HepG2 (cell line): ENCODE measurements around the gene GGTA1. TPM values are rescaled to one million over a fixed set of nuclear protein-coding genes. Genes with fewer than 3 reads are reported as not detected.

Experiments used
- KLF16 ChIP-seq, 2 experiments: sonication (generic) in 1 of 2; formaldehyde crosslinking in 1 of 2; IDR thresholded peaks; 2 replicates each; pipeline versions ENCODE4 v1.6.1 to v1.8.0; 2016 to 2023; ENCODE audit warnings: missing genetic modification reagents in 2 of 2, missing compliant biosample characterization in 1 of 2
- RARG ChIP-seq: sonication (generic); formaldehyde crosslinking; IDR thresholded peaks from 2 replicates; pipeline ENCODE4 v1.4.0; 2020; ENCODE audit warnings: low read depth, mild to moderate bottlenecking, missing genetic modification reagents
- SMAD9 ChIP-seq: sonication (generic); formaldehyde crosslinking; IDR thresholded peaks from 2 replicates; pipeline ENCODE4 v1.5.1; 2020; ENCODE audit warnings: mild to moderate bottlenecking, missing genetic modification reagents
- ZNF576 ChIP-seq: sonication (generic); formaldehyde crosslinking; IDR thresholded peaks from 2 replicates; pipeline ENCODE4 v1.4.0; 2020; ENCODE audit warnings: mild to moderate bottlenecking, missing genetic modification reagents
- ZNF652 ChIP-seq: IDR thresholded peaks from 2 replicates; pipeline ENCODE4 v1.6.1; 2016; ENCODE audit warnings: low read depth, borderline replicate concordance
- ZNF83 ChIP-seq: sonication (generic); formaldehyde crosslinking; IDR thresholded peaks from 2 replicates; pipeline ENCODE4 v1.4.0; 2020; ENCODE audit warnings: missing genetic modification reagents, mild to moderate bottlenecking, borderline replicate concordance
- polyA plus RNA-seq, 8 experiments: library from polyadenylated mRNA; depleted of rRNA in 3 of 8; stranded (reverse) in 7 of 8; unstranded in 1 of 8; fragments of >200 nt; fragmentation: Illumina TruSeq in 4 of 8; extraction: Trizol in 4 of 8; gene quantifications; 2 replicates each; pipeline versions ENCODE4 v1.2.1 to v1.2.3, GENCODE V29; 2011 to 2016; ENCODE audit warnings: low read depth in 4 of 8, missing spikeins in 1 of 8, mixed read lengths in 1 of 8; ENCODE audit not compliant: insufficient read depth in 1 of 8
- total RNA-seq, 5 experiments: library from RNA; depleted of rRNA; stranded (reverse); fragments of >200 nt; fragmentation: Illumina TruSeq; extraction: Trizol; gene quantifications; 2 replicates each; pipeline ENCODE4 v1.2.3, GENCODE V29; 2016; ENCODE audit warnings: low read depth in 1 of 5
- TF ChIP-seq, protein P1 (sequence below): sonication (generic); formaldehyde crosslinking; conservative IDR thresholded peaks from 2 replicates; pipeline ENCODE4 v1.4.0; 2020; ENCODE audit warnings: missing genetic modification reagents
- TF ChIP-seq, protein P2 (sequence below): sonication (generic); formaldehyde crosslinking; IDR thresholded peaks from 2 replicates; pipeline ENCODE4 v1.4.0; 2020; ENCODE audit warnings: missing genetic modification reagents

The GGTA1 gene
- total and polyA plus RNA-seq, 2 of the 13 experiments (the other 11 are each of a cell fraction or from before 2014, with no cell fraction given), result not detected

- TF ChIP-seq ZNF576 (CRISPR knock-in tag) (no peak), KLF16 (CRISPR knock-in tag; IDR thresholded peaks at IDR 0.05) (no peak), ZNF83 (CRISPR knock-in tag) (no peak), SMAD9 (CRISPR knock-in tag) (no peak), RARG (CRISPR knock-in tag) (no peak), ZNF652 (CRISPR knock-in tag) (no peak)
- TF ChIP-seq, protein P1, sequence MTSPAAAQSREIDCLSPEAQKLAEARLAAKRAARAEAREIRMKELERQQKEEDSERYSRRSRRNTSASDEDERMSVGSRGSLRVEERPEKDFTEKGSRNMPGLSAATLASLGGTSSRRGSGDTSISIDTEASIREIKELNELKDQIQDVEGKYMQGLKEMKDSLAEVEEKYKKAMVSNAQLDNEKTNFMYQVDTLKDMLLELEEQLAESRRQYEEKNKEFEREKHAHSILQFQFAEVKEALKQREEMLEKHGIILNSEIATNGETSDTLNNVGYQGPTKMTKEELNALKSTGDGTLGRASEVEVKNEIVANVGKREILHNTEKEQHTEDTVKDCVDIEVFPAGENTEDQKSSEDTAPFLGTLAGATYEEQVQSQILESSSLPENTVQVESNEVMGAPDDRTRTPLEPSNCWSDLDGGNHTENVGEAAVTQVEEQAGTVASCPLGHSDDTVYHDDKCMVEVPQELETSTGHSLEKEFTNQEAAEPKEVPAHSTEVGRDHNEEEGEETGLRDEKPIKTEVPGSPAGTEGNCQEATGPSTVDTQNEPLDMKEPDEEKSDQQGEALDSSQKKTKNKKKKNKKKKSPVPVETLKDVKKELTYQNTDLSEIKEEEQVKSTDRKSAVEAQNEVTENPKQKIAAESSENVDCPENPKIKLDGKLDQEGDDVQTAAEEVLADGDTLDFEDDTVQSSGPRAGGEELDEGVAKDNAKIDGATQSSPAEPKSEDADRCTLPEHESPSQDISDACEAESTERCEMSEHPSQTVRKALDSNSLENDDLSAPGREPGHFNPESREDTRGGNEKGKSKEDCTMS (CRISPR knock-in tag), result no peak
- TF ChIP-seq, protein P2, sequence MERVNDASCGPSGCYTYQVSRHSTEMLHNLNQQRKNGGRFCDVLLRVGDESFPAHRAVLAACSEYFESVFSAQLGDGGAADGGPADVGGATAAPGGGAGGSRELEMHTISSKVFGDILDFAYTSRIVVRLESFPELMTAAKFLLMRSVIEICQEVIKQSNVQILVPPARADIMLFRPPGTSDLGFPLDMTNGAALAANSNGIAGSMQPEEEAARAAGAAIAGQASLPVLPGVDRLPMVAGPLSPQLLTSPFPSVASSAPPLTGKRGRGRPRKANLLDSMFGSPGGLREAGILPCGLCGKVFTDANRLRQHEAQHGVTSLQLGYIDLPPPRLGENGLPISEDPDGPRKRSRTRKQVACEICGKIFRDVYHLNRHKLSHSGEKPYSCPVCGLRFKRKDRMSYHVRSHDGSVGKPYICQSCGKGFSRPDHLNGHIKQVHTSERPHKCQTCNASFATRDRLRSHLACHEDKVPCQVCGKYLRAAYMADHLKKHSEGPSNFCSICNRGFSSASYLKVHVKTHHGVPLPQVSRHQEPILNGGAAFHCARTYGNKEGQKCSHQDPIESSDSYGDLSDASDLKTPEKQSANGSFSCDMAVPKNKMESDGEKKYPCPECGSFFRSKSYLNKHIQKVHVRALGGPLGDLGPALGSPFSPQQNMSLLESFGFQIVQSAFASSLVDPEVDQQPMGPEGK (CRISPR knock-in tag), result no peak
Measured at GRCh38 chr9:121532881-121533280, 33.2 kb upstream of the GGTA1 start (continued).
